DMS153 treated with DMSO at 0.1 percent for 48 hours (cell line): ENCODE results near the gene ADSS1.

Experiments used
- DNase-seq: peaks from one replicate; lab custom pipeline; 2025; ENCODE audit not compliant: unreplicated experiment; lab: John Stamatoyannopoulos, UW

Gene ADSS1

DNA sequence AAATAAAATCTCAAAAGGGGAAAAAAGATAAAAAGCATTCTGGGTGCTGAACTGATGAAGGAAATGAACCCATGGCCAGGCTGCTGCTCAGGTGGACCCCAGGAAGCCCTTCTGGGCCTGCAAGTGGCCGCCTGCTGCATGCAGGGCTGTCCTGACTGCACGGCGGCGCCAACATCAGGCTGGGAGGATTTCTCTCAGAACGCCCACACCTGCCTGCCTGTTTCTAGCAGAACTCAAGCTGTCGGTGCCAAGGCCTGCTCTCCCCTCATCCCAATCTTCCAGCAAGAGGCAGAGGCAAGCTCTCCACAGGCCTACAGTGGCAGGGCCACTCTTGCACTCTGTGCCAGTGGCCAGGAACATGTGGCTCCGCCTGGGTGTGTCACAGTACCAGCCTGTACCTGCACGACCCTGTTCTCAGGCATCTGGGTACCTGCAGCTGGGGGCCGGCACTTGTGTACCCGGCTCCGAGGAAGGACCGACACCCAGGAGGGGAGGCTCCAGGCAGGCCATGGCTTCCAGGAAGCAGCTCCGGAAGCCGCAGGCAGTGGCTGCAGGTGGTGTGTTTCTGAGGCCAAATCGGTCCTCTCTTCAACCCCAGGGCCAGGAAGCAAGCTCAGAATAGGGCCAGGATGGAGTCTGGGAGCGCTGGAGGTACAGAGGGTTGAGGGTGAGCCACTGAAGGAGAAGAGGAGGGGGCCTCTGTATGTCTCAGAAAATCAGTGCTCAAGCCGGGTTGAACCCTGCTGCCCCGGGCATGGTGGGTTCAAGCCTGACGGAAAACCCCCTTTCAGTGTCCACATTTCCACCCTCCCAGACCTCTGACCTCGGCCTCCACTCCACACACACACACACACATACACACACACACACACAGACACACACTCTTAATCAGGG, 37.2 kb upstream of the ADSS1 start:
- DNase-seq: no peak

DNA sequence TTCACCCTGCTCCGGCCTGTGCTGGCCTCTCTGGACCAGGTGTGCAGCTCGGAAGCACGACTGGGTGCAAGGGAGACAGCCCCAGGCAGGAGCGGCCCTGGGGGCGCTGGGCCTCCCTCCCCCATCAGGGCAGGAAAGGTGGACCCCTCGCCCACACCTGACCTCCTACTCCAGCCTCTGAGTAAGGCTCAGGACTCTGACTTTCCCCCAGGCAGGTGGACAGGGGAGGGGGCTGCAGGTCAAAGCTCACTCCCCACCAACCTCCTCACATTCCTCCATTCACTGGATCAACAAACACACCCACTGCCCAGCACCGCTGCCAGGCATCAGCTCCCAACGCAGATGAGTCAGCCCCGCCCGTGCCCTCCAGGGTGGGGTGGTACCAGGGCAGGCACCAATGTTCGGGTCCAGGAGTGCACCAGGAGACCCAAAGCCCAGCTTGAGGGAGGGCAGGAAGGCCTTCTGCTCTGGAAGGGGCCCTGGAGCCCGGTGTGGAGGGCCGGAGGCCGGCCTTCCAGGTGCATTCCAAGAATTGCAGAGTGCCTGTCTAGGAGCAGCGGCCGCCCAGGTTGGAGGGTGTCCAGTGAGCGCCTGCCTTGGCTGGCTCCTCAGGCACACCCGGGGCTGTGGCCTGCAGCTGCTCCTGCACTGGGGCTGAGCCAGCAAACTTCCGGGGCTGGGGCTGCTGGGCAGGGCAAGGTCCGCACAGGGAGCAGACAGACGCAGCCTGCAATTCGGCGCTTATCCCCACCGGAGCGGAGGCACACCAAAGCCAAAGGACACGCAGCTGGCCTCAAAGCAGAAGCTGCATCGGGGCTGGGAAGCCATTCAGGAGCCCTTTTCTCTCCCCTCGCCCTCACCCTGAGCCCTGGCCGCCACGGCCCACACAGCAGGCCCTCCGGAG, 36.2 kb upstream of the ADSS1 start:
- DNase-seq: peak; percentile 23

DNA sequence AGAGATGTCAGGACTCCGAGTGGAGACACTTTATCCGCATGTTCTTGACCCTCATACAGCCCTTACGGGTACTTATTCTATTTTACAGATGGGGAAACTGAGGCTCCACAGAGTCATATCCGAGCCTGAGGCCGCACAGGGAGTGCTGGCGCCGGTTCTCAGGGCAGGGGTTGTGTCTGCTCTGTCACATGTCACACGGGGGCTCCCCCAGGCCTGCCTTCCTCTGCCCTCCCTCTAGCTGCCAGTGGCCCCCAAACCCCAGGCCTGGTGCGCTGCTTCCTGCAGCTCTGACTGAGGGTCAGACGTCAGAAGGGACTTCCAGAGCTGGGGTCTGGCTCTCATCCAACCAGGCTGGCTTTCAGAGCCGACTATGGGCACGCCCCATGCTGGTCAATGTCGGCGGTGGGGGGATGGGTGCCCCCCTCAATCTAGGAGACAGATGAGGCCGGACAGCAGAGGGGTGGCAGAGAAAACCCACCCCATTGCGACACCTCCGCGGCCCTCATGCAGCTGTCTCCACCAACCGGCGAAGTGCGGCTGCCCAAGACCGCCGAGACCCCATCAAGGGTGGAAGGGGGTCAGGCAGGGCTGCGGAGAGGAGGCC, 35.4 kb upstream of the ADSS1 start:
- DNase-seq: no peak

DNA sequence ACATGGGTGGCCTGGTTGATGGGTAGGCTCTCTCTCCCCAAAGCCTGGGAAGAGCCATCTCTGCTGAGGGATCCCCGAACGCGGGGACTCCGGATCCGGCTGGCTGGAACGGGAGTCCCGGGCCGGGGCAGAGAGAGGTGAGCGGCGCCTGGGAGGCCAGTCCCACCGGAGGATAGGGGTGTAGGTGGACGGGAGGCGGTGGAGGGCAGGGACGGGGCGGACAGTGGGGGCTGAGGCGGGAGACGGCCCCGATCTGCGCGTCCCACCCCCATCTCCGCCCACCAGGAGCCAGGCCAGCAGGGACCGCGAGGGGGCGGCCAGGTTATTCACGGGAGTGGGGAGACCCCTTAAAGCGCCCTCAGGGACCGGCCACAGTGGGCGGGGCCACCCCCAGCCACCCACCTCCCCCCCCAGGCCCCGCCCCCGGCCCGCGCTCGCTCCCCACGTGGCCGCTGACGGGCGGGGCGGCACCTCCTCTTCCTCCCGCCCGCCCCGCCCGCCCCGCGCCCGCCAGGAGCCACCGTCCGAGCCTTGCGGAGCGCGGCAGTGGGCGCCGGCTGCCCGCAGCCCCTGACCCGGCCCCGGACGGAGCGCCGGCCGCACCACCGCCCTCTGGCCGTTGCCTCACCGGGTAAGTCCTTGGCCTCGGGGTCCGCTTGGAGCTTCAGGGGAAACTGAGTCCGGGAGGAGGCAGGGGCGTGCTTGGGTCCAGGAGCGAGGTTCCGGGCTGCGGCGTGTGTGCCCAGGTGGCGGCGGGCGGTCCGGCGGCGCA, 34.7 kb upstream of the ADSS1 start, which contains the start of gene INF2:
TSS of gene INF2 (plus strand) at position 510 of the 772 bp plus-strand sequence. CDS start 11,748 bp downstream, outside the sequence.
- no peak for DNase-seq

DNA sequence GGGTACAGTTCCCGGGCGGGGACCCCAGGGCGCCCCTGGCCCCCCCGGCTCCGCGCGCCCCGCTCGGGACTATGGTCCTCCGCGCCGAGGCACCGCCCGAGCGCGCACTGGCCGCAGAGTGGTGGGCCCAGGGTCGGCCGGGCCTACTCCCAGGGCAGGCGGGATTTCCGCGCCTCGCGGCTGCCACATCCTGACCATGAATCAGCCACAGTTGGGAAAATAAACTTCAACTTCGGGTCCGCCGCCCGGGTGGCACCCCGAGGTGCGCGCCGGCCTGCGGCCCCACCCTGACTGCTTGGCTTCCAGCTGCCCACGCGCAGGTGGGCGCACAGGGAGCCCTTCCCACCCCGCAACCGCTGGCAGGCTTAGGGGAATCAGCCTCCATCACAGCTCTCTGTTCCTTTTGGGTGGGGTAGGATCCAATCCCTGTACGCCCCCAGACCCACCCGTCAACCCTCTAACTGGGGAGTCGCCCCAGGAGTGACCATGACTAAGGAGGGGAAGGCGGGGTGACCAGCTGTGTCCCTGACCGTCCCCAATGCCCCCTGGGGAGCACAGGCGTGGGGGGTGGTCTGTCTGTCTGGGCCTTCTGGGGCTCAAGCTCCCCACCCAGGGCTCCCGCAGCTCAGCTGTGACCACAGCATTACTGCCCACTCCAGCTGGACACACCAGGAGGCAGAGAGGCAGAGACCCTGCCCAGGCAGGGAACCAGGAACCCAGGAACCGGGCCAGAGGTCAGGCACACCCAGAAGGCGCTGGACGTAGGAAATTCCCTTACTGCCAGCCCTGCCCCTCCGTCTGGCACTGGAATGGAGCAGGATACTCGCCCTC, 33.9 kb upstream of the ADSS1 start:
- no peak for DNase-seq

DNA sequence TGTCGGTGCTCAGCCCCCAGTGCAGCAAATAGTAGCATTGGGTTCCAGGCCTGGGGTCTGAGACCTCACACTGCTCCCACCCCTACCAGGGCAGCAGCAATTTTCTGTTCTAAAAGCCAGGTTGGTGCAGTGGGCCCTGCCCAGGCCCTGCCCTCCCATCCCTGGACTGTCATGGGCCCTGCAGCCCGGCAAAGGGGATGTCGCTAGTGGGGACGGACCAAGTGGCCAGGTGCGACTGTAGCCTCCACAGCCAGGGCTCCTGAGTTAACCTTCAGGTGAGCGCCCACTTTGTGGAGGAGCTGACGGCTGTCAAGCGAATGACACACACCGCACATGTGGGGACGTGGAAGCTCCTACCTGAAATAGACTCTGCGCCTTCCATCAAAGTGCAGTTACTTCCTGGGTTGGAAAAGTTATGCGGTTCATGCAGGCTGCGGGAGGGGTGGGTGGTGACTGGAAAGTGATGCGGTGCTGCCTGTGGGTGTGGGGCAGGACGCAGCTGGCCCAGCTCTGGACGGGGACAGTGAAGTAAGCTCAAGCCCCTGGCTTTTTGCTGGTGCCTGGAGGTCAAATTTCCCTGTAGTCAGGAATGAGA, 33.1 kb upstream of the ADSS1 start:
- DNase-seq: no peak

DNA sequence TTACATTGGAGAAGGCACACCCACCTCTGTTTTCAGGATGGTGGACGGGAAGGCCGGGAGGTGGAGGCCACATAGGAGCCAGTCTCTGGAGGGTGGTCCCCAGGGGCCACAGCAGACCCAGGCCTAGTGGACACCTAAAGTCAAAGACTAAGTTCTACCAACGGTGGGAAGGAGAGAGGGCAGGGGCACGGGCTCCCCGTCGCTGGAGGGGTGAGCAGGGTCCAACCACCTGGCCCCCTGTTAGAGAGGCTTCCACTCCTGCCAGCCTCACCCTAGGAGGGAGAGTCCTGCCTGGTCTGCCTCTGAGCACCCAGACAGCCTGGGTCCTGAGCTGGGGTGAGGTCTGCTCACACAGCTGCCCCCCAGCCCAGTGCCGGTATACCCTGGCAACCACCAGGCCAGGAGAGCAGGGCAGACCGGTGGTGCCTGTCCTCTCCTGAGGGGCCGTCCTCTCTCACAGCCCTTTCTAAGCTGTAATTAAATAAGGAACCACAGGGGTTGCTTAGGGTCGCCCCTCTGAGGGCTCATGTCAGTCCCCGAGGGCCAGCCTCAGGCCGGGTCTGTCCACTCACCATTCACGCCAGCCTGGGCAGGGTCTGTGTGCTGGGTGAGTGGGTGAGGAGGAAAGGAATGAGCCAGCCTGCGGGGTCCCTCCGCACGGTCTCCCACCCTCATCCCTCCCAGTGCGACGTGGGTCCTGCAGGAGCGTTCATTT, 32.3 kb upstream of the ADSS1 start:
- no peak for DNase-seq

DNA sequence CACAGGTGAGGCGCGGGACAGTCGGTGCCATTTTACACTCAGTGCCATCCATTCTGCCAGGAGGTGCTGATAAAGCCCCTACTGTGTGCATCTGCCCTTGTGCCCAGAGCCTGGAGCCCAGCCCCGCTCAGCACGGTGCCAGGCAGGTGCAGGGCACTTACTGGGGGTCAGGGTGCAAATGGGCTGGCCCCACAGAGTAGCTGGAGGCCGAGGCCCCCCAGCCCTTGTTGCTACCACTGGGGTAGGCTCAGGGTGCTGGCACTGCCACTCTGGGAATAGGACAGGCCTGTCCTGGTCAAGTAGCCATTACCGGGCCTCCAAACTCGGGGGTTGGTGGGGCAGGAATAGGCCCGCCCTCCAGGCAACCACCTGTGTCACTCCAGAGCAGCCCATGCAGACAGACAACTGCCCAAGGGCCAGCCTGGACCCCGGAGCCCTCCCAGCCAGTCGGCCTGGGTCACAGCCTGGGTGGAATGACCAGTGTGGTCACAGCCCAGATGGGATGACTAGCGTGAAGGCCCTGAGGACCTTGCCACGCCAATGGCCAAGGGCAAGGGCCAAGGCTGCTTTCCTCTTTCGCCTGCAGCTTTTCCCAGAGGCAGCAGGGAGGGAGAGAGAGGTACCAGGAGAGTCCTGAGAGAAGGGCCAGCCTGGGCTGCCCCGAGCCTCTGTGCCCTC, 31.6 kb upstream of the ADSS1 start:
- no peak for DNase-seq

DNA sequence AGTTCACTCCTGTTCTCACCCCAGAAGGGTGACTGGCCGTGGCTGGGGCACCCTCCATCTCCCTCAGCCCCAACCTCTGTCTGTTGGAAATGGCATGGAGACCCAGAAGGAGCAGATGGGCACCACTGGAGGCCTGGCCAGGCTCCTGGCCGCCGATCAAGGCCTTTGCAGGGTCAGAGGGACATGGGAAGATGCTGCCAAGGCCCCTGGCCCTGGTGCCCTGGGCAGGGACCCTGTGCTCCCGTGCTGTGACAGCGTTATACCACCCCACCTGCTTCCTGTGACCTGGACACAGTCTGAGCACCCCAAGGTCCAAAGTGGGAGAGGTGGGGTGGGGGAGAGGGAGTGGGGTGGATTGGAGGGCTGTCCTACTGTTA, 31.1 kb upstream of the ADSS1 start:
- no peak for DNase-seq

DNA sequence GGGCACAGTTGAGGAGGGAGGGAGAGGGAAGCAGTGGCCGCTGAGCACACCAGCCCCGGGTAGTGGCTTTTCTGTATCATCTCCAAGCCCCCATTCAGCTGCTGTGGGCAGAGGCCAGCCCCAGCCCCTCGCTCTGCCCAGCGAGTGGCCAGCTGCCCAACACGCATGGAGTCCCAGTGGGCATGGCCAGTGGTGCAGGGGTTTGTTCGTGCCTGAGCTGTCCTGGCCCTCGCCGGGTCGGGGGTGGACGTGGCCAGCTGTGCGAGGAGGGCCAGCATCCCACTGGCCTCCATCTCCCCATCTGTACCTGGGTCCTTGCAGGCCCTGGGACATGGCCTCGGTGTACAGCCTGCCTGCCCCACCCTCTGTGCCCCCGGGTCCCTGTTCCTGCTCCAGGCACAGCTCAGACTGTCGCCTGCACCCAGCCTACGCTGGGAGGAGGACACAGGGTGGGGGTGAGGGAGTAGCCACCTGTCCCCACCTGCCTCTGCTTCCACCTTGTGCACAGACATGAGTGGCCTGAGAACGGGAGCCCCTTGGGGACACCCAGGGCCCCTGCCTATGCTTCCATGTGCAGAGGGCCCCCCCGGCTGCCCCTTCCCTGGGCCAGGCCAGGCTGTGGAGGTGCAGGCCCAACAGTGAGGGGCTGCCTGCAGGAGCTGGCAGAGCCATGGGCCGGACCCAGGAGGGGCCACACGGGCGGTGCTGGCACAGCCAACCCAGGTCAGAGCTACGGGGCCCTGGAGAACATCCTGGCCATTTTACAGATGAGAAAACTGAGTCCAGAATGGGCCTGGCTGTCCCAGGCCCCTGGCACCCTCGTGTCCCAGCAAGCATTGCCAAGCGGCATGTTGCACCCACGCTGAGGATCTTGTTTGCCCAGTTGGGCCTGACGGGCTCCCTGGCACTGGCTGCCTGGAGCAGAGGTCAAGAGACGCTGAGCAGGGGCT, 30.3 kb upstream of the ADSS1 start:
- no peak for DNase-seq

DNA sequence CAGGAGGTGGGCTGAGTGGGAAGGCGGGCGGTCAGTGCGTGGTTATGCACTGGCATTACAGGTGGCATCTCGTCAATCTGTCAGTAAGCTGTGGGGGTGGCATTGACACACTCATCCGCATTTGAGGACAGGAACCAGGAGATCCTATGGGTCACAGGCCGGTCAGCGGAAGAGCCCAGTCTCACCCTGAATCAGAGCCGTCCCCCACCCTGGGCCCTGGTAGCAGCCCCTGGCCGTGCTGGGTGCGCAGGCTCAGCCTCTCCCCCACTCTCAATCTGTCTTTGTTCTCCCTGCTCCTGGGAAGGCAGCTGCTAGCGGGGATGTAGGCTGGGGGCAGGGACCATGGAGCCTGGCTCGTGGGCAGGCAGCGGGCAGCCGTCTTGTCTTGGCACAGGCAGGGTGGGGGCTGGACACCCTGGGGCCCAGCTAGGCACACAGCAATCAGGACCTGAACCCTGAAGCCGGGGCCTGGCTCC, 29.5 kb upstream of the ADSS1 start:
- DNase-seq: no peak

DNA sequence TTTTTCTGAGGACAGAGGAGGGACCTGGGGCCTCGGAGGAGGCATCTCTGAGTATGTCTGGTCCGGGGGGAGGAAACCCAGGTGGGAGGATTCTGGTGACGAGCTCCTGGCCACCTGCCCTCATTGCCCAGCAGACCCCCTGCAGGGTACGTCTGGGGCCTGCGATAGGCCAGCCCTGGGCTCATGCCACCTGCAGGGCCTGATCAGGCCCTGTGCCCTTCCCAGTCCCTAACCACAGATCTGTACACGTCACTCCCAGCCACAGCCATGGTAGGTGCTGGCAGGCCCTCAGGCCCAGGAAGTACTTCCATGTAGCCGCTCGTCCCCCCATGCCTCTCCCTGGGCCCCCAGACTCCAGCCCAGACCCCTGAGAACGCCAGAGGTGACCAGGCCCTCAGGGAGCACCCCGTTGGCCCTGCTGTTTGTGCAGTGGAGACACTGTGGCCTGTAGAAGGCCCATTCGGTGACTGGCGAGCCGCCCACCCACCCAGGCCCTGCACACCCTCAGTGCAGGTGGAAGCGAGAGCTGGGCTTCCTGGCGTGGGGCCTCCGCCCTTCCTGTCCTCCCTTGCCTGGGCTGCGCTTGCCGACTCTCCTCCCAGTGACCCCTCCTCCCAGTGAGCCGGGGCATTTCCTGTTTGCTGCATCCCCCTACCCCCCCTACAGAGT, 28.9 kb upstream of the ADSS1 start:
- no peak for DNase-seq

DNA sequence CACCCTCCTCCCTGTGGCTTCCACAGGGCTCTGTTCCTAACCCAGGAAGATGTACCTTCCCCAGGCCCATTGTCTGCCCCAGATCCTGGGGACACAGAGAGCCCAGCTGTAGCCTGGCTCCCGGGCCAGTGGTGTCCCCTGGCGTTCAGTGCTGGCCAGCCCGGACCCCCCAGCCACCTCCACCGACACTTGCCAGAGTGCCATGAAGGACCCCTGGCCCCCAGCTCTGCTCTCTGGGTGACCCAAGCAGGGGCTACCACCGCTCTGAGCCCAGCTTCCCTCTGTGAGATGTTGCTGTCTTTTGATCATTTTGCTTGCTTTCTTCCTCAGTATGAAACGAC, 28.4 kb upstream of the ADSS1 start:
- DNase-seq: no peak

DNA sequence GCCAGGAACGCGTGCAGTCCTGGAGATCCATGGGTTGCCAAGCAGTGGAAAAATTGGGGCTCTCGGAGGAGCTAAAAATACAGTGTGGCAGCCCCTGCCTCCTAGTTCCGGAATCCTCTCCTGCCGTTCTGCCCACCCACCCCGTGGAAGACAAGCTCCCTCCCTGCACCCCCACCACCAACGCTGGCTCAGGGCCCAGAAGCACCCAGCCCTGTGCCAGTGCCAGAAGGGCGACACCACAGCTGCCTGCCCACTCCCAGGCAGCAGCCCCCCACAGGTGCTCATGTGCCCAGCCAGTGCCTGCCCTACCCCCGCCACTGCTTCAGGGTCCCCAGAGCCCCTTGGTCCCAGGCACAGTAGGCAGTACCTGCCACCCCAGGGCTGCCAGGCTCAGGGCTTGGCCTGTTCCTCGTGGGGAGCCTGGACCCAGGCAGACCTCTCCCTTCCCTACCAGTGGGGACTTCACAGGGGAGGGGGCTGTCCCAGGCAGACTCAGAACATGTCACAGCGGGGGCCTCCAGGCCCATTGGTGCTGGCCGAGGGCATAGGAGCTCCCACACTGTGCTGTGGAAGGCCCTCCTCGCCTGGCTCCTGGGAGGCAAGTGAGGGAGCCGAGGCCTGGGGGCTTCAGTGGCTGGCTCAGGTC, 27.2 kb upstream of the ADSS1 start:
- no peak for DNase-seq

DNA sequence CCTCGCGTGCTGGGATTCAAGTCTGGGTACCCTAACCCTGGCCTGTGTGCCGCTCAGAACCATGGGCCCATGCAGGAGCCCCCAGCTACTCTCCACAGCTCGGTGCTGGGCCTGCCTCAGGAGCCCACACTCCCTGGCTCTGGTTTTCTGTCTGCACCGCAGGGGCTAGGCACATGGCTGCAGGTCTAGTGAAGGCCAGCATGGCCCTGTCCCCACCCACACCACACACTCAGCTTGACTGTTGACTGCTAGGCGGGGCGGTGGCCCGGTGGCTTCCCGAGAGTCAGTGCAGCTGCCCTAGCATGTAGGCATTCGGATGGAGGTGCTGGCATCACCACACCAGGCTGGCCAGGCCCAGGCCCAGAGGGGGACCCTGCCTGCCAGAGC, 26.7 kb upstream of the ADSS1 start:
- DNase-seq: no peak

DNA sequence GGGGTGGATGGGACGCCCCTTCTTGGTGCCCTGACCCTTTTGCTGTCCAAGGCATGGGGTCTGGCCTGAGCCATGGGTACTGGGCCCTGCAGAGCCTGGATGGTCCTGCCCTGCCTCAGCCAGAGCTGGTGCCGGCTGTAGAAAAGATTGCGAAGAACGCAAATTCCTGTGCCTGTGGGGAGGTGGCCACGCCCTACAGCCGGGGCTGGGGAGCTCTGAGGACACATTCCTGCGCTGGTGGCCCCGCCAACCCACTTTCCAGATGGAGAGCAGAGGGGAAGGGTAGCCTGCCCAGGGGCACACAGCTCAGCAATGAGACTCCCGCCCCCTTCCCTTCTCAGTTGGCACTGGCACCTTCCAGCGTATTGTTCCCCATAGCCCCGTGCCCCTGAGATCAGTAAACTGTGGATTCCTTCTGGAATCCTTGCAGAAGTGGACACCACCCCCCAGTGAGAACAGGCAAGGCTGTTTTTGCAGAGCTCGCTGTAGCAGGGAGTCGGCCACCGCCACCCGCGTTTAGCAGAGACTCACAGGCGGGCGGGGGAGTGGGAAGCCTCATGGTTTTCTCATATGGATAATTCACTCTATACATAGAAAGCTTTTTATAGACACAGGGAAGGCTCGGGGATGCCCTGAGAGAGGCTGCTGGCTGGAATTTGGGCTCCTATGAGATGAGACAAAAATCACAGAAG, 26.0 kb upstream of the ADSS1 start:
- DNase-seq: no peak
